ENCODE data around the gene CACNA1D.

The CACNA1D gene

GRCh38 chr3:53531749-53532148, 37.3 kb downstream of the CACNA1D start:
- no peaks in the 10 kb centered on the region for H3K36me3 Mint-ChIP-seq (ENCODE audit: low read depth)
- no peak overlapping the region for H3K4me3 Mint-ChIP-seq
- H3K9me3 Mint-ChIP-seq, result no peaks in the 10 kb centered on the region
- H3K27ac Mint-ChIP-seq, result no peak overlapping the region
- H3K4me1 Mint-ChIP-seq (ENCODE audit: low read depth), result no peaks in the 10 kb centered on the region
- H3K27me3 Mint-ChIP-seq, result peaks cover 3% of the 10 kb centered on the region

- Mint-ChIP-seq H3K4me3 (no peak overlapping the region), H3K9me3 (no peaks in the 10 kb centered on the region), H3K4me1 (ENCODE audit: low read depth) (no peaks in the 10 kb centered on the region), H3K36me3 (ENCODE audit: low read depth) (no peaks in the 10 kb centered on the region), H3K27me3 (peaks cover 3% of the 10 kb centered on the region), H3K27ac (no peak overlapping the region)
Observed at GRCh38 chr3:53533472-53533871, 39.1 kb downstream of the CACNA1D start.

- Mint-ChIP-seq H3K4me3 (no peak overlapping the region), H3K27ac (no peak overlapping the region), H3K27me3 (peaks cover 3% of the 10 kb centered on the region), H3K9me3 (no peaks in the 10 kb centered on the region), H3K4me1 (ENCODE audit: low read depth) (no peaks in the 10 kb centered on the region), H3K36me3 (ENCODE audit: low read depth) (no peaks in the 10 kb centered on the region)
Observed at GRCh38 chr3:53534216-53534615, 39.8 kb downstream of the CACNA1D start.

- H3K27ac Mint-ChIP-seq, result no peak overlapping the region
- H3K4me1 Mint-ChIP-seq (ENCODE audit: low read depth), result no peaks in the 10 kb centered on the region
- H3K9me3 Mint-ChIP-seq, result no peaks in the 10 kb centered on the region
- no peaks in the 10 kb centered on the region for H3K36me3 Mint-ChIP-seq (ENCODE audit: low read depth)
- peaks cover 8% of the 10 kb centered on the region for H3K27me3 Mint-ChIP-seq
- H3K4me3 Mint-ChIP-seq, result no peak overlapping the region
Observed at GRCh38 chr3:53534676-53535400, 40.4 kb downstream of the CACNA1D start.

- Mint-ChIP-seq H3K9me3 (no peaks in the 10 kb centered on the region), H3K4me3 (no peak overlapping the region), H3K27me3 (peaks cover 7% of the 10 kb centered on the region), H3K36me3 (ENCODE audit: low read depth) (no peaks in the 10 kb centered on the region), H3K27ac (no peak overlapping the region), H3K4me1 (ENCODE audit: low read depth) (no peaks in the 10 kb centered on the region)
Observed at GRCh38 chr3:53536282-53536681, 41.9 kb downstream of the CACNA1D start.

- Mint-ChIP-seq H3K27ac (no peak overlapping the region), H3K36me3 (ENCODE audit: low read depth) (no peaks in the 10 kb centered on the region), H3K27me3 (peaks cover 14% of the 10 kb centered on the region), H3K4me3 (no peak overlapping the region), H3K9me3 (no peaks in the 10 kb centered on the region), H3K4me1 (ENCODE audit: low read depth) (no peaks in the 10 kb centered on the region)
Observed at GRCh38 chr3:53544357-53544756, 49.9 kb downstream of the CACNA1D start.

GRCh38 chr3:53545310-53545995, 51.0 kb downstream of the CACNA1D start:
- peaks cover 9% of the 10 kb centered on the region for H3K27me3 Mint-ChIP-seq
- H3K4me3 Mint-ChIP-seq, result no peak overlapping the region
- no peaks in the 10 kb centered on the region for H3K36me3 Mint-ChIP-seq (ENCODE audit: low read depth)
- no peaks in the 10 kb centered on the region for H3K9me3 Mint-ChIP-seq
- H3K27ac Mint-ChIP-seq, result no peak overlapping the region
- no peaks in the 10 kb centered on the region for H3K4me1 Mint-ChIP-seq (ENCODE audit: low read depth)

- H3K27ac Mint-ChIP-seq, result no peak overlapping the region
Observed at GRCh38 chr3:53545996-53546359, 51.6 kb downstream of the CACNA1D start.

GRCh38 chr3:53547327-53547726, 52.9 kb downstream of the CACNA1D start:
- no peaks in the 10 kb centered on the region for H3K27me3 Mint-ChIP-seq
- H3K27ac Mint-ChIP-seq, result no peak overlapping the region
- peaks cover 6% of the 10 kb centered on the region for H3K4me1 Mint-ChIP-seq (ENCODE audit: low read depth)
- no peaks in the 10 kb centered on the region for H3K36me3 Mint-ChIP-seq (ENCODE audit: low read depth)
- H3K9me3 Mint-ChIP-seq, result no peaks in the 10 kb centered on the region
- H3K4me3 Mint-ChIP-seq, result no peak overlapping the region

More at GRCh38 chr3:53545996-53546359, 51.6 kb downstream of the CACNA1D start:
- Mint-ChIP-seq H3K4me1 (ENCODE audit: low read depth) (no peaks in the 10 kb centered on the region), H3K27me3 (peaks cover 9% of the 10 kb centered on the region), H3K4me3 (no peak overlapping the region), H3K36me3 (ENCODE audit: low read depth) (no peaks in the 10 kb centered on the region), H3K9me3 (no peaks in the 10 kb centered on the region)

- H3K27ac Mint-ChIP-seq, result no peak overlapping the region
- no peak overlapping the region for H3K4me3 Mint-ChIP-seq
- H3K4me1 Mint-ChIP-seq (ENCODE audit: low read depth), result peaks cover 11% of the 10 kb centered on the region
- peaks cover 6% of the 10 kb centered on the region for H3K27me3 Mint-ChIP-seq
- no peaks in the 10 kb centered on the region for H3K9me3 Mint-ChIP-seq
- H3K36me3 Mint-ChIP-seq (ENCODE audit: low read depth), result no peaks in the 10 kb centered on the region
Observed at GRCh38 chr3:53550005-53550620, 55.7 kb downstream of the CACNA1D start.

- Mint-ChIP-seq H3K27me3 (peaks cover 6% of the 10 kb centered on the region), H3K36me3 (ENCODE audit: low read depth) (no peaks in the 10 kb centered on the region), H3K27ac (no peak overlapping the region), H3K4me3 (no peak overlapping the region), H3K4me1 (ENCODE audit: low read depth) (peaks cover 21% of the 10 kb centered on the region), H3K9me3 (no peaks in the 10 kb centered on the region)
Observed at GRCh38 chr3:53551324-53551723, 56.9 kb downstream of the CACNA1D start.

- H3K36me3 Mint-ChIP-seq (ENCODE audit: low read depth), result no peaks in the 10 kb centered on the region
- peaks cover 21% of the 10 kb centered on the region for H3K4me1 Mint-ChIP-seq (ENCODE audit: low read depth)
- H3K27ac Mint-ChIP-seq, result peak overlapping the region; percentile 28
- no peak overlapping the region for H3K4me3 Mint-ChIP-seq
- H3K9me3 Mint-ChIP-seq, result no peaks in the 10 kb centered on the region
- H3K27me3 Mint-ChIP-seq, result peaks cover 10% of the 10 kb centered on the region
Observed at GRCh38 chr3:53552730-53553129, 58.3 kb downstream of the CACNA1D start.

GRCh38 chr3:53553200-53553599, 58.8 kb downstream of the CACNA1D start:
- no peak overlapping the region for H3K27ac Mint-ChIP-seq
- H3K4me3 Mint-ChIP-seq, result no peak overlapping the region
- H3K36me3 Mint-ChIP-seq (ENCODE audit: low read depth), result no peaks in the 10 kb centered on the region
- H3K27me3 Mint-ChIP-seq, result peaks cover 10% of the 10 kb centered on the region
- H3K4me1 Mint-ChIP-seq (ENCODE audit: low read depth), result peaks cover 21% of the 10 kb centered on the region
- no peaks in the 10 kb centered on the region for H3K9me3 Mint-ChIP-seq

- peaks cover 4% of the 10 kb centered on the region for H3K9me3 Mint-ChIP-seq
- H3K4me3 Mint-ChIP-seq, result no peak overlapping the region
- H3K4me1 Mint-ChIP-seq (ENCODE audit: low read depth), result peaks cover 21% of the 10 kb centered on the region
- H3K27me3 Mint-ChIP-seq, result peaks cover 18% of the 10 kb centered on the region
- no peaks in the 10 kb centered on the region for H3K36me3 Mint-ChIP-seq (ENCODE audit: low read depth)
- peak overlapping the region; percentile 78 for H3K27ac Mint-ChIP-seq
Observed at GRCh38 chr3:53554559-53555067, 60.2 kb downstream of the CACNA1D start.

- peak overlapping the region; percentile 69 for H3K27ac Mint-ChIP-seq
Observed at GRCh38 chr3:53555068-53555588, 60.7 kb downstream of the CACNA1D start.

More at GRCh38 chr3:53555068-53555588, 60.7 kb downstream of the CACNA1D start:
- Mint-ChIP-seq H3K36me3 (ENCODE audit: low read depth) (no peaks in the 10 kb centered on the region), H3K9me3 (peaks cover 4% of the 10 kb centered on the region), H3K4me1 (ENCODE audit: low read depth) (peaks cover 21% of the 10 kb centered on the region), H3K27me3 (peaks cover 18% of the 10 kb centered on the region), H3K4me3 (no peak overlapping the region)

Data from stimulated activated naive CD8-positive, alpha-beta T cell treated with anti-CD3 and anti-CD28 coated beads, Interleukin-15, Interleukin-2, amounts not matched to agents 100 ng/mL and 50 ng/mL, for 24 hours (primary cell).